GM12891 (cell line): ENCODE results near the gene TMEM38A.

ENCODE experiments used
- POLR2A ChIP-seq: IDR thresholded peaks from 2 replicates; pipeline ENCODE4 v1.6.1; 2011; ENCODE audit warnings: low read depth, low read length, control low read depth
- POLR2AphosphoS5 ChIP-seq: IDR thresholded peaks from 2 replicates; pipeline ENCODE4 v1.6.1; 2011; ENCODE audit warnings: low read depth, low read length, control low read depth
- POU2F2 ChIP-seq: IDR thresholded peaks from 2 replicates; pipeline ENCODE4 v1.6.1; 2011; ENCODE audit warnings: low read depth, mild to moderate bottlenecking, control low read depth, low read length, moderate library complexity
- SPI1 ChIP-seq: IDR thresholded peaks from 2 replicates; pipeline ENCODE4 v1.6.1; 2011; ENCODE audit warnings: low read depth, low read length, control low read depth
- TAF1 ChIP-seq: IDR thresholded peaks from 2 replicates; pipeline ENCODE4 v1.6.1; 2011; ENCODE audit warnings: low read depth, low read length, control low read depth

DNA sequence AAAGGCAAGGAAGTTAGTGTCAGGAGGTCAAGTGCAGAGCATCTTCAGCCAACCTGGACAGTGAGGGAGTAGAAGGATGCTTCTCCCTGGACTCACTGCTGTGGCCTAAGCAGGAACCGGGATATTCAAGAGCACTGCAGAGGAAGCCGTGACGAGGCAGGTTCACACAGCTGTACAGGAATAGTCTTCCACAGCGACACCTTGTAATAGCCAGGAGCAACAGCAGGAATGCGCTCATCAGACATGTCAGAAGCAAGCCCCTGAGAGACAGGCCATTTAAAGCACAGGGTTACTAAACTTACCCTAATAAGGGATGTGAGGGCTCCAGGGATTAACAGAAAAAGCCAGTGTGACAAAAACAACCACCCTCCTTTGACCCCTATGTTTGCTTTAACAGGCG lies 29.5 kb upstream of the TMEM38A start:
- TF ChIP-seq POLR2A (no peak), POLR2AphosphoS5 (no peak), TAF1 (no peak), SPI1 (no peak), POU2F2 (no peak)
